ENCODE measurements around the gene DAGLA.

GRCh38 chr11:61679296-61679695 lies 895 bp upstream of the DAGLA start:
- no peak for TF ChIP-seq CTCF (conservative IDR thresholded peaks at IDR 0.05)
- TF ChIP-seq ZFX (IDR thresholded peaks at IDR 0.05): no peak
